Heart right ventricle (tissue), 16 donors: Measurements from ENCODE around the gene NOXA1. TPM values are rescaled to one million over a fixed set of nuclear protein-coding genes. Genes with fewer than 3 reads are reported as not detected.

Experiments used
- ATAC-seq, 8 donors: fragments of 200-7000 bp; cut with Tn5 transposase; one replicate each; pipeline ENCODE4 v1.9.1; 2020; ENCODE audit warnings: mild to moderate bottlenecking in 8 of 8, moderate library complexity in 8 of 8, moderate number of reproducible peaks in 1 of 8
- DNase-seq, 2 donors: peaks; one replicate each; pipeline ENCODE4 v3.0.0-alpha.2; 2020
- H3K27ac ChIP-seq, 10 donors: fragments of 200-600 bp; sonication (generic) in 2 of 10; one replicate each; pipeline versions ENCODE4 v1.5.0 to v1.8.0; 2020 to 2022; ENCODE audit warnings: mild to moderate bottlenecking in 3 of 10
- H3K27me3 ChIP-seq, 7 donors: fragments of 200-600 bp; one replicate each; pipeline ENCODE4 v1.8.0; 2021 to 2022; ENCODE audit warnings: mild to moderate bottlenecking in 2 of 7
- H3K36me3 ChIP-seq, 9 donors: fragments of 200-600 bp; sonication (generic) in 1 of 9; one replicate each; pipeline versions ENCODE4 v1.5.0 to v1.8.0; 2020 to 2022; ENCODE audit warnings: mild to moderate bottlenecking in 2 of 9
- H3K4me1 ChIP-seq, 9 donors: fragments of 200-600 bp; sonication (generic) in 1 of 9; one replicate each; pipeline versions ENCODE4 v1.5.0 to v1.8.0; 2020 to 2022; ENCODE audit warnings: mild to moderate bottlenecking in 4 of 9
- H3K4me3 ChIP-seq, 10 donors: fragments of 200-600 bp; sonication (generic) in 2 of 10; one replicate each; pipeline versions ENCODE4 v1.5.0 to v1.8.0; 2020 to 2022; ENCODE audit warnings: mild to moderate bottlenecking in 7 of 10, moderate library complexity in 2 of 10
- H3K9me3 ChIP-seq, 11 donors: fragments of 200-600 bp in 10 of 11; sonication (generic) in 2 of 11; one replicate each; pipeline versions ENCODE4 v1.5.0 to v1.8.0; 2013 to 2022; ENCODE audit warnings: mild to moderate bottlenecking in 2 of 11, control low read depth in 1 of 11, moderate library complexity in 1 of 11
- CTCF ChIP-seq, 9 donors: fragments of 200-600 bp; sonication (generic) in 2 of 9; IDR thresholded peaks; one replicate each; pipeline versions ENCODE4 v1.5.0 to v1.8.0; 2021 to 2022; ENCODE audit warnings: antibody characterized with exemption in 9 of 9, mild to moderate bottlenecking in 5 of 9, moderate library complexity in 1 of 9
- WGBS, 2 donors: extraction: QIAGEN DNeasy Blood & Tissue Kit; methylation state at CpG; one replicate each; pipeline ENCODE4 v1.1.7; 2013; ENCODE audit warnings: inconsistent platforms in 1 of 2; 5-methylcytosine and 5-hydroxymethylcytosine counted together
- intact Hi-C, 10 donors: fragments of 100-400 bp; cut with DNase I; formaldehyde crosslinking; loops; one replicate each; pipeline versions ENCODE4 v1.11.1 to v1.14.2; 2022
- polyA plus RNA-seq, 2 donors: library from polyadenylated mRNA; stranded (reverse); fragments of 200-250 nt; gene quantifications; one replicate each; pipeline ENCODE4 v1.2.3, GENCODE V29; 2013
- total RNA-seq, 10 donors: library from RNA; stranded (reverse); fragmentation: NEBNext Ultra II Directional in 3 of 10; extraction: Animal tissue kit (Norgen Biotek cat#: 25700) in 3 of 10; gene quantifications; one replicate each; pipeline versions ENCODE4 v1.2.1 to v1.2.4, GENCODE V29; 2021 to 2023
- donor health status: Arrhythmogenic right ventricular cardiomyopathy.
- donor health status: ischemic (EF 13 %, LVEDD 7.1; RV severe dilation, severe dysfunction).
- donor health status: healthy with polysubstance abuse.
- donor health status: DM: no; HTN: yes; CAD: no.
- donor health status: DM: no; HTN: no; CAD: no.
- donor health status: ischemic (EF 25% LVEDD 6.9; RV normal size, moderate dysfunction).
- donor health status: ischemic (EF 25% LVEDD 5.7; RV mildly dilated, moderate dysfunction).
- donor health status: healthy.
- donor health status: DM: yes; HTN: yes; CAD: no.
- donor health status: Ischemic cardiomyopathy.
- donor health status: ischemic (EF 35%, LVEDD 5.7; RV mildly dilated, moderate dysfunction).
- donor health status: nonischemic (EF 11% LVEDD 7.7; RV severe dilation, severe dysfunction).
- donor health status: DM: yes; HTN: yes; CAD: no.
- donor health status: PGD.
- donor health status: ischemic (EF 29% LVEDD 5.4; RV normal size, mild dysfunction).
- donor health status: nonischemic (EF 23%, LVEDD 6.1; RV moderate dilation, normal function).

NOXA1 gene
- total and polyA plus RNA-seq, 12 donors: 0.62 to 10.6 (median 3.0) TPM

GRCh38 chr9:137393176-137394150, 29.7 kb upstream of the NOXA1 start:
- Histone ChIP-seq H3K36me3 (peaks cover 0 to 15% (median 0%) of the 10 kb centered on the region in 9 donors), H3K4me3 (no peak overlapping the region), H3K4me1 (peaks cover 0 to 29% (median 8%) of the 10 kb centered on the region in 9 donors), H3K27ac (no peak overlapping the region), H3K9me3 (peaks cover 0 to 4% (median 0%) of the 10 kb centered on the region in 11 donors), H3K27me3 (no peaks in the 10 kb centered on the region)
- no peak for ATAC-seq
- TF ChIP-seq CTCF (IDR thresholded peaks at IDR 0.05): no peak
- 92 to 96% methylated on average over 26 to 28 of the region's 28 CpGs for WGBS, 2 donors
- intact Hi-C loops: loop anchor here in 1 of 10 donors (10.0 kb wide), 1 partner anchor 49 kb away; no protein-coding TSS in a partner anchor
- no peak for DNase-seq

- 81% methylated on average over 36 of the region's 36 CpGs for WGBS, 2 donors
- no peaks in the 10 kb centered on the region for H3K27me3 ChIP-seq
- DNase-seq (no peak), ATAC-seq (no peak)
- no peak for TF ChIP-seq CTCF (IDR thresholded peaks at IDR 0.05)
- H3K9me3 ChIP-seq: peaks cover 0 to 4% (median 0%) of the 10 kb centered on the region in 11 donors
- peaks cover 0 to 18% (median 7%) of the 10 kb centered on the region in 9 donors for H3K4me1 ChIP-seq
- H3K4me3 ChIP-seq: no peak overlapping the region
- intact Hi-C loops: loop anchor here in 1 of 10 donors (10.0 kb wide), 1 partner anchor 50 kb away; no protein-coding TSS in a partner anchor
- peaks cover 0 to 15% (median 0%) of the 10 kb centered on the region in 9 donors for H3K36me3 ChIP-seq
- no peak overlapping the region for H3K27ac ChIP-seq
Observed at GRCh38 chr9:137394866-137395665, 28.1 kb upstream of the NOXA1 start.

- Histone ChIP-seq H3K36me3 (peaks cover 0 to 15% (median 0%) of the 10 kb centered on the region in 9 donors), H3K27me3 (no peaks in the 10 kb centered on the region), H3K4me1 (peaks cover 0 to 14% (median 5%) of the 10 kb centered on the region in 9 donors), H3K4me3 (no peak overlapping the region), H3K27ac (no peak overlapping the region), H3K9me3 (peaks cover 0 to 4% (median 0%) of the 10 kb centered on the region in 11 donors)
- no peak for TF ChIP-seq CTCF (IDR thresholded peaks at IDR 0.05)
- ATAC-seq (no peak), DNase-seq (no peak)
- intact Hi-C loops: loop anchor here in 1 of 10 donors (10.0 kb wide), 1 partner anchor 51 kb away; no protein-coding TSS in a partner anchor
- 82 to 83% methylated on average over 11 of the region's 11 CpGs for WGBS, 2 donors
Observed at GRCh38 chr9:137395666-137396010, 27.6 kb upstream of the NOXA1 start.

- intact Hi-C loops: loop anchor here in 1 of 10 donors (10.0 kb wide), 1 partner anchor 51 kb away; no protein-coding TSS in a partner anchor
- ATAC-seq: no peak
- H3K27me3 ChIP-seq: no peaks in the 10 kb centered on the region
- TF ChIP-seq CTCF (IDR thresholded peaks at IDR 0.05): no peak
- peaks cover 0 to 8% (median 0%) of the 10 kb centered on the region in 9 donors for H3K4me1 ChIP-seq
- peaks cover 0 to 15% (median 0%) of the 10 kb centered on the region in 9 donors for H3K36me3 ChIP-seq
- peaks cover 0 to 4% (median 0%) of the 10 kb centered on the region in 11 donors for H3K9me3 ChIP-seq
- no peak overlapping the region for H3K4me3 ChIP-seq
- no peak overlapping the region for H3K27ac ChIP-seq
- WGBS, 2 donors: 92 to 93% methylated on average over 15 of the region's 15 CpGs
- no peak for DNase-seq
Observed at GRCh38 chr9:137396227-137396626, 27.0 kb upstream of the NOXA1 start.
